SK-N-SH (cell line): Measurements from ENCODE around the gene ACER3.

Experiments used
- CTCF ChIP-seq: fragments of 200-600 bp; sonication (generic); IDR thresholded peaks from 2 replicates; pipeline ENCODE4 v1.6.1; 2017; ENCODE audit warnings: antibody characterized with exemption, mild to moderate bottlenecking, moderate library complexity
- EP300 ChIP-seq, 2 experiments: IDR thresholded peaks; 2 replicates each; pipeline versions ENCODE4 v1.4.0 to v1.6.1; 2012; ENCODE audit warnings: borderline replicate concordance in 1 of 2, low read depth in 1 of 2, low read length in 1 of 2
- JUND ChIP-seq: IDR thresholded peaks from 2 replicates; pipeline ENCODE4 v1.4.0; 2012
- MXI1 ChIP-seq: IDR thresholded peaks from 2 replicates; pipeline ENCODE4 v1.6.1; 2012; ENCODE audit warnings: mild to moderate bottlenecking, low read depth, low read length, improper control_type of control experiment
- POLR2AphosphoS5 ChIP-seq: IDR thresholded peaks from 2 replicates; pipeline ENCODE4 v1.6.1; 2012; ENCODE audit warnings: low read depth, low read length
- SIN3A ChIP-seq: IDR thresholded peaks from 2 replicates; pipeline ENCODE4 v1.6.1; 2012; ENCODE audit warnings: low read depth, mild to moderate bottlenecking, low read length, moderate library complexity, borderline replicate concordance
- TAF1 ChIP-seq: IDR thresholded peaks from 2 replicates; pipeline ENCODE4 v1.6.1; 2012; ENCODE audit warnings: low read depth, mild to moderate bottlenecking, low read length, moderate library complexity, borderline replicate concordance

- no peak for TF ChIP-seq CTCF
- TF ChIP-seq TAF1: no peak
- TF ChIP-seq MXI1: no peak
- no peak for TF ChIP-seq POLR2AphosphoS5
- TF ChIP-seq EP300 (IDR thresholded peaks at IDR 0.05; ENCODE audit: borderline replicate concordance in 1 of 2, low read depth in 1 of 2, low read length in 1 of 2): no peak
- no peak for TF ChIP-seq SIN3A
- TF ChIP-seq JUND: no peak
Measured at GRCh38 chr11:77069336-77069968, 208.7 kb downstream of the ACER3 start.
